ENCODE data around the gene OR2AK2. TPM values are rescaled to one million over a fixed set of nuclear protein-coding genes. Genes with fewer than 3 reads are reported as not detected.

OR2AK2 gene
- total and polyA plus RNA-seq, 2 of the 8 experiments (the other 6 are each of a cell fraction or from before 2014, with no cell fraction given) = not detected

DNA sequence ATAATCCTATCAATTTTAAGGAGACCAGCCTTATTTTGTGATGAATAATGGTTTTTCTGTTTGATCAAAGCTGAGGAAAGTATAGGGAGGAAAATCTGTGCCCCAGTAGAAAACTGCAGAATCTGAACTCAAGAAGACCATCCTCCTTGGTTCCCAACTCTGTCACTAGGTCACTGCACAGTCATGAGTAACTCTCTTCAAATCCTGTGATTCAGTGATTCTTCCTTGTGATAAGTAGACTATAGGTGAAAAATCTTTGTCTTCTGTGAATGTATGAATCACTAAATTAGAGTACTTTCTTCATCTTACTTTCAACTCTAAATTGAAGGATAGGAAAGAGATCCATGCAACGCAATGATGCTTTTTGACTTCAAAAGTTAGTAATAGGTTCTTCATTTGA, 35.1 kb downstream of the OR2AK2 start:
- H3K23me2 ChIP-seq (ENCODE audit: low read depth, low read length) = no peaks in the 10 kb centered on the region
- no peaks in the 10 kb centered on the region for H3K79me2 ChIP-seq (ENCODE audit: control insufficient read depth in 1 of 2, insufficient read depth in 2 of 2, low read length in 2 of 2)
- H3K9ac ChIP-seq (replicated peaks in 1 of 4; ENCODE audit: extremely low read depth in 1 of 4, low read depth in 3 of 4, low read length in 3 of 4) = no peak overlapping the region
- no peak overlapping the region for H2BK120ac ChIP-seq (replicated peaks; ENCODE audit: low read depth, low read length)
- H3K56ac ChIP-seq (replicated peaks; ENCODE audit: insufficient read length, low read depth, low read length) = no peak overlapping the region
- DNase-seq (ENCODE audit: low read depth in 1 of 2, low spot score in 2 of 2) (no peak), FAIRE-seq (no peak)
- H2AK5ac ChIP-seq (ENCODE audit: low read depth, low read length) = no peak overlapping the region
- no peak overlapping the region for H2AFZ ChIP-seq (ENCODE audit: low read length)
- no peak overlapping the region for H3K27ac ChIP-seq (ENCODE audit: low read depth, low read length)
- no peak overlapping the region for H3K4me3 ChIP-seq (ENCODE audit: extremely low read depth in 1 of 4, insufficient read depth in 2 of 4, low read depth in 3 of 4, low read length in 4 of 4)
- H3K4ac ChIP-seq (replicated peaks; ENCODE audit: insufficient read length, low read depth, low read length) = no peak overlapping the region
- H3K79me1 ChIP-seq (ENCODE audit: low read depth, low read length) = no peaks in the 10 kb centered on the region
- H3K14ac ChIP-seq (ENCODE audit: insufficient read length) = no peak overlapping the region
- no peak overlapping the region for H3K18ac ChIP-seq (ENCODE audit: extremely low read depth, low read length)
- no peaks in the 10 kb centered on the region for H3K36me3 ChIP-seq (ENCODE audit: control insufficient read depth in 2 of 4, insufficient read depth in 4 of 4, low read length in 3 of 4)
- peaks cover 55 to 71% of the 10 kb centered on the region in 2 experiments for H3K9me3 ChIP-seq (ENCODE audit: insufficient read depth in 2 of 2, low read depth in 1 of 2, low read length in 1 of 2)
- ChIA-PET POLR2A (ENCODE audit: partially characterized antibody) (no interaction called here), CTCF (ENCODE audit: partially characterized antibody) (no interaction called here)
- H4K91ac ChIP-seq (replicated peaks; ENCODE audit: insufficient read length, low read length) = no peak overlapping the region
- H2BK20ac ChIP-seq (ENCODE audit: low read length) = no peak overlapping the region
- H3K4me2 ChIP-seq (ENCODE audit: insufficient read depth in 1 of 2, low read depth in 2 of 2, low read length in 2 of 2) = no peak overlapping the region
- H3K27me3 ChIP-seq (replicated peaks in 1 of 4; ENCODE audit: control insufficient read depth in 3 of 4, extremely low read depth in 1 of 4, insufficient read depth in 3 of 4, low read length in 3 of 4) = no peaks in the 10 kb centered on the region
- no peak for TF ChIP-seq KDM5A (IDR thresholded peaks at IDR 0.05; ENCODE audit: low read length)
- no peak for TF ChIP-seq ATF3 (IDR thresholded peaks at IDR 0.05; ENCODE audit: insufficient read depth, low read depth, low read length)
- TF ChIP-seq KDM4A (IDR thresholded peaks at IDR 0.05; ENCODE audit: low read depth, low read length, severe bottlenecking) = no peak
- no peak for TF ChIP-seq CHD1 (IDR thresholded peaks at IDR 0.05; ENCODE audit: low read depth, low read length)
- no peak for TF ChIP-seq SP2 (IDR thresholded peaks at IDR 0.05; ENCODE audit: low read length)
- TF ChIP-seq CBX8 (IDR thresholded peaks at IDR 0.05; ENCODE audit: borderline replicate concordance, low read depth, low read length) = no peak
- TF ChIP-seq EZH2 (IDR thresholded peaks at IDR 0.05; ENCODE audit: low read depth, low read length, severe bottlenecking) = no peak
- no peak for TF ChIP-seq RXRA (IDR thresholded peaks at IDR 0.05; ENCODE audit: insufficient read depth, low read depth, low read length)
- no peak for TF ChIP-seq TEAD4 (IDR thresholded peaks at IDR 0.05; ENCODE audit: low read depth, low read length)
- TF ChIP-seq ASH2L (IDR thresholded peaks at IDR 0.05; ENCODE audit: low read length) = no peak
- no peak for TF ChIP-seq YY1 (IDR thresholded peaks at IDR 0.05; ENCODE audit: low read depth, low read length)
- TF ChIP-seq SUZ12 (IDR thresholded peaks at IDR 0.05; ENCODE audit: low read length) = no peak
- H3K23ac ChIP-seq (ENCODE audit: insufficient read length) = no peak overlapping the region
- H2BK15ac ChIP-seq (ENCODE audit: low read length) = no peak overlapping the region
- H4K5ac ChIP-seq (ENCODE audit: insufficient read length, low read depth, low read length) = no peak overlapping the region
- H4K20me1 ChIP-seq (replicated peaks in 1 of 2; ENCODE audit: control insufficient read depth in 1 of 2, insufficient read depth in 2 of 2, low read length in 2 of 2) = no peaks in the 10 kb centered on the region
- H4K8ac ChIP-seq (ENCODE audit: extremely low read depth, insufficient read depth, low read length) = no peak overlapping the region
- H2BK12ac ChIP-seq (ENCODE audit: low read depth, low read length) = no peak overlapping the region
- H2BK5ac ChIP-seq (ENCODE audit: low read depth, low read length) = no peak overlapping the region
- no peaks in the 10 kb centered on the region for H3K4me1 ChIP-seq (replicated peaks in 1 of 4; ENCODE audit: control insufficient read depth in 3 of 4, insufficient read depth in 4 of 4, low read length in 3 of 4)
- 90% methylated on average over 1 of the region's 1 CpG; no CpG with 5 or more reads in 1 of the 2 experiments for WGBS, 2 experiments (ENCODE audit: extremely low coverage in 1 of 2, insufficient coverage in 1 of 2, insufficient read length in 1 of 2, insufficient replicate concordance in 2 of 2, low coverage in 1 of 2, low lambda C conversion rate in 2 of 2, missing lambda C conversion rate in 1 of 2)
